ENCODE data around the gene TACC2. TPM values are rescaled to one million over a fixed set of nuclear protein-coding genes. Genes with fewer than 3 reads are reported as not detected.

The TACC2 gene
- total RNA-seq, 5 donors from 2014 or later (not counting 1 experiment from before 2014, with no cell fraction given): 0.46 to 0.70 (median 0.60) TPM; not detected in 2

GRCh38 chr10:122138831-122139625, 150.1 kb downstream of the TACC2 start:
- no peak for DNase-seq
- Histone ChIP-seq H3K4me1 (ENCODE audit: control insufficient read depth in 1 of 2, extremely low read depth in 1 of 2, insufficient read depth in 2 of 2, low read length in 2 of 2) (peaks cover 0 to 5% of the 10 kb centered on the region in 2 experiments), H3K4me3 (ENCODE audit: control insufficient read depth in 1 of 2, extremely low read depth in 1 of 2, low read length in 1 of 2) (no peak overlapping the region), H3K27ac (ENCODE audit: low read length) (no peak overlapping the region), H3K9me3 (no peaks in the 10 kb centered on the region), H3K27me3 (replicated peaks in 1 of 2; ENCODE audit: control insufficient read depth in 2 of 2, extremely low read depth in 1 of 2, insufficient read depth in 2 of 2, low read length in 1 of 2) (peaks cover 0 to 24% of the 10 kb centered on the region in 2 experiments), H3K36me3 (ENCODE audit: control insufficient read depth in 2 of 2, extremely low read depth in 1 of 2, insufficient read depth in 1 of 2, low read length in 1 of 2) (no peaks in the 10 kb centered on the region)
- Mint-ChIP-seq H3K27me3 (peaks cover 3 to 4% of the 10 kb centered on the region in 2 donors), H3K9me3 (no peaks in the 10 kb centered on the region), H3K4me1 (peaks cover 0 to 4% (median 0%) of the 10 kb centered on the region in 3 donors), H3K36me3 (no peaks in the 10 kb centered on the region), H3K4me3 (no peak overlapping the region), H3K27ac (no peak overlapping the region)
- CTCF ChIA-PET: no interaction called here
- 65% methylated on average over 5 of the region's 16 CpGs for WGBS (ENCODE audit: insufficient coverage)
- POLR2A ChIA-PET: no interaction called here
- ATAC-seq (replicated peaks in 1 of 4): no peak

- ChIA-PET CTCF (no interaction called here), POLR2A (no interaction called here)
- peaks cover 0 to 22% of the 10 kb centered on the region in 2 experiments for H3K27me3 ChIP-seq (replicated peaks in 1 of 2; ENCODE audit: control insufficient read depth in 2 of 2, extremely low read depth in 1 of 2, insufficient read depth in 2 of 2, low read length in 1 of 2)
- peaks cover 0 to 5% of the 10 kb centered on the region in 2 experiments for H3K4me1 ChIP-seq (ENCODE audit: control insufficient read depth in 1 of 2, extremely low read depth in 1 of 2, insufficient read depth in 2 of 2, low read length in 2 of 2)
- H3K36me3 ChIP-seq (ENCODE audit: control insufficient read depth in 2 of 2, extremely low read depth in 1 of 2, insufficient read depth in 1 of 2, low read length in 1 of 2): no peaks in the 10 kb centered on the region
- 70% methylated on average over 8 of the region's 10 CpGs for WGBS (ENCODE audit: insufficient coverage)
- Mint-ChIP-seq H3K27me3 (peaks cover 3 to 4% of the 10 kb centered on the region in 2 donors), H3K36me3 (no peaks in the 10 kb centered on the region), H3K27ac (no peak overlapping the region), H3K4me1 (peaks cover 0 to 4% (median 0%) of the 10 kb centered on the region in 3 donors), H3K4me3 (no peak overlapping the region), H3K9me3 (no peaks in the 10 kb centered on the region)
- ATAC-seq (replicated peaks in 1 of 4) (no peak), DNase-seq (no peak)
- H3K27ac ChIP-seq (ENCODE audit: low read length): no peak overlapping the region
- no peak overlapping the region for H3K4me3 ChIP-seq (ENCODE audit: control insufficient read depth in 1 of 2, extremely low read depth in 1 of 2, low read length in 1 of 2)
- no peaks in the 10 kb centered on the region for H3K9me3 ChIP-seq
These were observed 150.7 kb downstream of the TACC2 start for GRCh38 chr10:122139627-122140170.

- Mint-ChIP-seq H3K27ac (no peak overlapping the region), H3K4me1 (peaks cover 0 to 4% (median 0%) of the 10 kb centered on the region in 3 donors), H3K27me3 (peaks cover 4% of the 10 kb centered on the region in 2 donors), H3K4me3 (no peak overlapping the region), H3K36me3 (no peaks in the 10 kb centered on the region), H3K9me3 (peaks cover 4 to 5% (median 4%) of the 10 kb centered on the region in 3 donors)
- ATAC-seq (replicated peaks in 1 of 4) (no peak), DNase-seq (no peak)
- no peak overlapping the region for H3K4me3 ChIP-seq (ENCODE audit: control insufficient read depth in 1 of 2, extremely low read depth in 1 of 2, low read length in 1 of 2)
- H3K9me3 ChIP-seq: no peaks in the 10 kb centered on the region
- H3K27ac ChIP-seq (ENCODE audit: low read length): no peak overlapping the region
- ChIA-PET POLR2A (no interaction called here), CTCF (no interaction called here)
- WGBS (ENCODE audit: insufficient coverage): 76% methylated on average over 9 of the region's 9 CpGs
- H3K4me1 ChIP-seq (ENCODE audit: control insufficient read depth in 1 of 2, extremely low read depth in 1 of 2, insufficient read depth in 2 of 2, low read length in 2 of 2): peaks cover 0 to 5% of the 10 kb centered on the region in 2 experiments
- H3K36me3 ChIP-seq (ENCODE audit: control insufficient read depth in 2 of 2, extremely low read depth in 1 of 2, insufficient read depth in 1 of 2, low read length in 1 of 2): no peaks in the 10 kb centered on the region
- peaks cover 0 to 19% of the 10 kb centered on the region in 2 experiments for H3K27me3 ChIP-seq (replicated peaks in 1 of 2; ENCODE audit: control insufficient read depth in 2 of 2, extremely low read depth in 1 of 2, insufficient read depth in 2 of 2, low read length in 1 of 2)
These were observed 151.5 kb downstream of the TACC2 start for GRCh38 chr10:122140461-122140902.

- H3K4me1 Mint-ChIP-seq: peaks cover 0 to 4% (median 0%) of the 10 kb centered on the region in 3 donors
These were observed 152.1 kb downstream of the TACC2 start for GRCh38 chr10:122140941-122141623.

DNA sequence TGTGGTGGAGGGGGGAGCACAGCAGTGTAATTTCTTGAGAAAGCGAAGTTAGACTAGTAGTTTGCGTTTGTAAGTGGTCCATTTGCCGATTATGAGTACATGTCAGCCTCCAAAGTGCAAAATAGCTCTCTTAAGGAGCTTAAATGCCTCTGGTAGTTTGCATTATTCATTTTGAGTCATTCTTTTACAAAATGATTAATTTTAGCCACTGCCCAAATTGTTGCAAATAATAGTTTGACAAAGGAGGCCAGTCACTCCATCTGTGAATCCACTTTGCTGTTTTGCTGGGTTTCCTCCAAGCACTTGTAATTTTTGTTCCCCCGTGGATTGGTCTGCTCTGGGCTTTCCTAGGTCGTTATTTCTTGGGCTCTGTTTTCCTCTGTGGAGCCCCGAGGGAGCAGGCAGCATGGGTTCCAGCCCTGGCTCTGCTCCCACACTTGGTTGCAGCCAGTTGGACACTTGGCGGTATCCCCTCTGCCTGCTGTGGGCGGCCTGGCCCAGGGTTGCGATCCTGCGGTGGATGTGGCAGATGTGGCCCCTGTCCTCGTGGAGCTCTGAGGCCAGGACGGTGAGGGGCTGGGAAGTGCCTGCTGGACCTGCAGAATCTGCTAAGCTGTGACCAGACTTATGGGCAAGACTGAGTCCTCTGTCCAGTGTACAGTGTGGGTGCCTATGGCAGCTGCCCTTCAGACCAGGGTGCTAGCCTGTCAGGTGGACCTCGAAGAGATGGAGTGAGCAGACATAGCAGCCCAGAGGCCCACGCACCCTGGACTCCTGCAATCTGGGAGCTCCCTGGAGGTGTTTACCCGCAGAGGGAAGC, 153.1 kb downstream of the TACC2 start:
- Histone ChIP-seq H3K27ac (ENCODE audit: low read length) (no peak overlapping the region), H3K4me1 (ENCODE audit: control insufficient read depth in 1 of 2, extremely low read depth in 1 of 2, insufficient read depth in 2 of 2, low read length in 2 of 2) (peaks cover 0 to 5% of the 10 kb centered on the region in 2 experiments), H3K9me3 (no peaks in the 10 kb centered on the region), H3K4me3 (ENCODE audit: control insufficient read depth in 1 of 2, extremely low read depth in 1 of 2, low read length in 1 of 2) (no peak overlapping the region), H3K36me3 (ENCODE audit: control insufficient read depth in 2 of 2, extremely low read depth in 1 of 2, insufficient read depth in 1 of 2, low read length in 1 of 2) (no peaks in the 10 kb centered on the region), H3K27me3 (replicated peaks in 1 of 2; ENCODE audit: control insufficient read depth in 2 of 2, extremely low read depth in 1 of 2, insufficient read depth in 2 of 2, low read length in 1 of 2) (peaks cover 0 to 19% of the 10 kb centered on the region in 2 experiments)
- CTCF ChIA-PET: interaction anchor here in 1 of 2 donors (0.8 kb wide), 1 partner anchor 26 kb away, joined by 4 read pairs; no protein-coding TSS in a partner anchor
- peaks cover 4% of the 10 kb centered on the region in 2 donors for H3K27me3 Mint-ChIP-seq
- no peak overlapping the region for H3K27ac Mint-ChIP-seq
- WGBS (ENCODE audit: insufficient coverage): 68% methylated on average over 14 of the region's 15 CpGs
- H3K4me1 Mint-ChIP-seq: peaks cover 0 to 4% (median 0%) of the 10 kb centered on the region in 3 donors
- peaks cover 4 to 5% (median 4%) of the 10 kb centered on the region in 3 donors for H3K9me3 Mint-ChIP-seq
- ATAC-seq (replicated peaks in 1 of 4) (no peak), DNase-seq (no peak)
- H3K4me3 Mint-ChIP-seq: no peak overlapping the region
- H3K36me3 Mint-ChIP-seq: no peaks in the 10 kb centered on the region
- POLR2A ChIA-PET: no interaction called here

More at GRCh38 chr10:122140941-122141623, 152.1 kb downstream of the TACC2 start:
- ChIA-PET POLR2A (no interaction called here), CTCF (no interaction called here)
- Histone ChIP-seq H3K36me3 (ENCODE audit: control insufficient read depth in 2 of 2, extremely low read depth in 1 of 2, insufficient read depth in 1 of 2, low read length in 1 of 2) (no peaks in the 10 kb centered on the region), H3K27ac (ENCODE audit: low read length) (no peak overlapping the region), H3K27me3 (replicated peaks in 1 of 2; ENCODE audit: control insufficient read depth in 2 of 2, extremely low read depth in 1 of 2, insufficient read depth in 2 of 2, low read length in 1 of 2) (peaks cover 0 to 19% of the 10 kb centered on the region in 2 experiments), H3K9me3 (no peaks in the 10 kb centered on the region), H3K4me1 (ENCODE audit: control insufficient read depth in 1 of 2, extremely low read depth in 1 of 2, insufficient read depth in 2 of 2, low read length in 2 of 2) (peaks cover 0 to 5% of the 10 kb centered on the region in 2 experiments), H3K4me3 (ENCODE audit: control insufficient read depth in 1 of 2, extremely low read depth in 1 of 2, low read length in 1 of 2) (no peak overlapping the region)
- DNase-seq (no peak), ATAC-seq (replicated peaks in 1 of 4) (no peak)
- Mint-ChIP-seq H3K36me3 (no peaks in the 10 kb centered on the region), H3K27me3 (peaks cover 4% of the 10 kb centered on the region in 2 donors), H3K27ac (no peak overlapping the region), H3K4me3 (no peak overlapping the region), H3K9me3 (peaks cover 4 to 5% (median 4%) of the 10 kb centered on the region in 3 donors)
- 40% methylated on average over 9 of the region's 10 CpGs for WGBS (ENCODE audit: insufficient coverage)
